ENCODE results near the gene COQ3. TPM values are rescaled to one million over a fixed set of nuclear protein-coding genes. Genes with fewer than 3 reads are reported as not detected.

Gene COQ3
- total RNA-seq, 1 donor from 2014 or later, result 5.7 TPM

- no peak for TF ChIP-seq CTCF (conservative IDR thresholded peaks at IDR 0.05; ENCODE audit: low read depth, low read length)
- no peak for DNase-seq (ENCODE audit: low read depth)
- peak overlapping the region; percentile 60 for H3K4me3 ChIP-seq (ENCODE audit: low read depth, low read length)
Measured at GRCh38 chr6:99348288-99349170, 45.5 kb downstream of the COQ3 start.

GRCh38 chr6:99347804-99348203 lies 46.2 kb downstream of the COQ3 start:
- DNase-seq (ENCODE audit: low read depth), result no peak
- H3K4me3 ChIP-seq (ENCODE audit: low read depth, low read length), result no peak overlapping the region
- no peak for TF ChIP-seq CTCF (conservative IDR thresholded peaks at IDR 0.05; ENCODE audit: low read depth, low read length)

- H3K4me3 ChIP-seq (ENCODE audit: low read depth, low read length), result no peak overlapping the region
- no peak for TF ChIP-seq CTCF (conservative IDR thresholded peaks at IDR 0.05; ENCODE audit: low read depth, low read length)
- DNase-seq (ENCODE audit: low read depth), result no peak
Measured at GRCh38 chr6:99346595-99346994, 47.4 kb downstream of the COQ3 start.

- DNase-seq (ENCODE audit: low read depth), result no peak
- TF ChIP-seq CTCF (conservative IDR thresholded peaks at IDR 0.05; ENCODE audit: low read depth, low read length), result no peak
- H3K4me3 ChIP-seq (ENCODE audit: low read depth, low read length), result no peak overlapping the region
Measured at GRCh38 chr6:99345164-99345563, 48.8 kb downstream of the COQ3 start.

GRCh38 chr6:99344289-99344688 lies 49.7 kb downstream of the COQ3 start:
- no peak overlapping the region for H3K4me3 ChIP-seq (ENCODE audit: low read depth, low read length)
- no peak for DNase-seq (ENCODE audit: low read depth)
- no peak for TF ChIP-seq CTCF (conservative IDR thresholded peaks at IDR 0.05; ENCODE audit: low read depth, low read length)

- DNase-seq (ENCODE audit: low read depth), result no peak
- no peak overlapping the region for H3K4me3 ChIP-seq (ENCODE audit: low read depth, low read length)
- TF ChIP-seq CTCF (conservative IDR thresholded peaks at IDR 0.05; ENCODE audit: low read depth, low read length), result no peak
Measured at GRCh38 chr6:99341862-99342455, 52.0 kb downstream of the COQ3 start.

Data from epithelial cell of proximal tubule (primary cell).